Measurements from ENCODE around the gene ZNF552. TPM values are rescaled to one million over a fixed set of nuclear protein-coding genes. Genes with fewer than 3 reads are reported as not detected.
"Not testable (repeated sequence)": the region's sequence is repeated elsewhere in the genome, so short reads cannot be mapped to it uniquely, and the experiment has no call there.

ZNF552 gene
- total and polyA plus RNA-seq, 8 donors: 9.6 to 84.4 (median 30.6) TPM

DNA sequence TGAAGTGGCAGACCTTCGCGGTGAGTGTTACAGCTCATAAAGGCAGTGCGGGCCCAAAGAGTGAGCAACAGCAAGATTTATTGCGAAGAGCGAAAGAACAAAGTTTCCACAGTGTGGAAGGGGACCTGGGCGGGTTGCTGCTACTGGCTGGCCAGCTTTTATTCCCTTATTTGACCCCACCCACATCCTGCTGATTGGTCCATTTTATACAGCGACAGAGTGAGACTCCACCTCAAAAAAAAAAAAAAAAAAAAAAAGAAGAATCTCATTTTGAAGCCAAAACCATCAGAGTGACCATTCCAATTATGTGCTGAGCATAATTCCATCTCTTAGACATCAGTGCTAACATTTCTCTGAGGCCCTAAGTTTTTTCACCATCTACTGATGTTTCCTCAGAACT is 1.9 kb upstream of the ZNF552 start:
- no peak overlapping the region for H3K4me3 ChIP-seq
- 85 to 94% (median 87%) methylated on average over 7 of the region's 7 CpGs for WGBS, 5 donors
- H3K27me3 ChIP-seq: no peaks in the 10 kb centered on the region
- peaks cover 24 to 58% (median 45%) of the 10 kb centered on the region in 4 donors for H3K4me1 ChIP-seq
- peaks cover 3 to 16% (median 12%) of the 10 kb centered on the region in 4 donors for H3K36me3 ChIP-seq
- H3K9me3 ChIP-seq: no peaks in the 10 kb centered on the region
- no peak for DNase-seq
- peak overlapping the region in 2 of 5 donors; percentile 89 to 93 for H3K27ac ChIP-seq
- TF ChIP-seq CTCF (IDR thresholded peaks at IDR 0.05) (no peak), EP300 (IDR thresholded peaks at IDR 0.05) (no peak), POLR2AphosphoS5 (IDR thresholded peaks at IDR 0.05) (no peak), POLR2A (IDR thresholded peaks at IDR 0.05) (no peak)
- intact Hi-C loops (cut with DNase I; ENCODE audit: low total_unique reads): no loop called here

DNA sequence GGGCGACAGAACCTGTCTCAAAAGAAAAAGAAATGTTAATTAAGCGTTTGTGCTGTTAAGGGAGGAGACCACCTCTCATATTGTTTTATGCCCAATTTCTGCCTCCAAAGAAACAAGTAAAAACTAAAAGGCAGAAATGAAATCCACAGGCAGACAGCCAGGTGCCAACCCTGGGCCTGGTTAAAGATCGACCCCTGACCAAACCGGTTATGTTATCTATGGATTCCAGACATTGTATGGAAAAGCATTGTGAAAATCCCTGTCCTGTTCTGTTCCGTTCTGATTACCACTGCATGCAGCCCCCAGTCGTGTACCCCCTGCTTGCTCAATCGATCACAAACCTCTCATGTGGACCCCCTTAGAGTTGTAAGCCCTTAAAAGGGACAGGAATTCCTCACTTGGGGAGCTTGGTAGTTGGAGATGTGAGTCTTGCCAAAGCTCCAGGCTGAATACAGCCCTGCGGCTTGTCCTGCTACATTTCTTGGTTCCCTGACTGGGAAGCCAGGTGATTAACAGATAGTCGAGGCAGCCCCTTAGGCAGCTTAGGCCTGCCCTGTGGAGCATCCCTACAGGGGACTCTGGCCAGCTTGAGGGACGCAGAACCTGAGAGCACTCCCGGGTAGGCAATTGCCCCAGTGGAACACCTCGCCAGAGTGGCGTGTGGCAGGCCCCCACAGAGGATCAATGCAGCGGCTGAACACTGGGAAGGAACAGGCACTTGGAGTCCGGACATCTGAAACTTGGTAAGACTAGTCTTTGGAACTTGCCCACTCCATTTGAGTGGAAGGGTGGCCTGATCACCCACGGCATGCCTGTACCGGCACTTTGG is 748 bp upstream of the ZNF552 start:
- TF ChIP-seq CTCF (IDR thresholded peaks at IDR 0.05): no peak
- TF ChIP-seq POLR2A (IDR thresholded peaks at IDR 0.05): no peak
- no peak for TF ChIP-seq EP300 (IDR thresholded peaks at IDR 0.05)
- intact Hi-C loops (cut with DNase I; ENCODE audit: low total_unique reads): no loop called here
- Histone ChIP-seq H3K9me3 (no peaks in the 10 kb centered on the region), H3K4me1 (peaks cover 18 to 57% (median 43%) of the 10 kb centered on the region in 4 donors), H3K36me3 (peaks cover 5 to 21% (median 18%) of the 10 kb centered on the region in 4 donors), H3K4me3 (peak overlapping the region; percentile 71 to 93 (median 82)), H3K27me3 (no peaks in the 10 kb centered on the region), H3K27ac (peak overlapping the region; percentile 83 to 93 (median 89))
- DNase-seq: peak; percentile 56 to 75
- WGBS, 5 donors: 42 to 63% (median 56%) methylated on average over 9 to 17 of the region's 17 CpGs

DNA sequence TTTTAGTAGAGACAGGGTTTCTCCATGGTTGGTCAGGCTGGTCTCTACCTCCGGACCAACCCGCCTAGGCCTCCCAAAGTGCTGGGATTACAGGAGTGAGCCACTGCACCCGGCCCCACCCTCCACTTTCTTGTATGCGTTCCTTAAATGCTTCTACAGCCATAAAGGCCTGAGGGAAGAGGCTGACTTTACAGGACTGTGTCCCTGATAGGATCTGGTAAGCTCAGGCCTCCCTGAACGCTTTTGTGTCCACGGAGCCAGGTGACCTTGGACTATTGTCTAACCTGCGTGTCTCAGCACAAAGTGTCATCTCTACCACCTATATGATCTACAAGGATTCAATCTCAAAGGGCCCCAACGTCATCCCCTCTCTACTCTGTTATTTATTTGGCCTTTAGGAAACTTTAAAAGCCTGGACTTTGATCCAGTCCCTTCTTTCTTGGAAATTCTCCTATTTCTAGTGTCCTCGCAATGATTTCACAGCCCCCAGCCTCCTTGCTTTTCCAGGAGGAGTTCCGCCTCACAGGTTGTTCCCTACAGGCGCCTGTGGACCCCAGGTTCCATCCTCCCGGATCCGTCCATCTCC is 701 bp downstream of the ZNF552 start:
- TF ChIP-seq EP300 (IDR thresholded peaks at IDR 0.05) (no peak), POLR2AphosphoS5 (IDR thresholded peaks at IDR 0.05) (no peak), POLR2A (IDR thresholded peaks at IDR 0.05) (no peak), CTCF (IDR thresholded peaks at IDR 0.05) (no peak)
- peak overlapping the region; percentile 71 to 93 (median 82) for H3K4me3 ChIP-seq
- peaks cover 16 to 36% (median 33%) of the 10 kb centered on the region in 4 donors for H3K36me3 ChIP-seq
- peak in 1 of 2 donors; percentile 48 for DNase-seq
- no peaks in the 10 kb centered on the region for H3K9me3 ChIP-seq
- intact Hi-C loops (cut with DNase I; ENCODE audit: low total_unique reads): no loop called here
- H3K27ac ChIP-seq: peak overlapping the region; percentile 87 to 96 (median 93)
- H3K27me3 ChIP-seq: no peaks in the 10 kb centered on the region
- 11 to 24% (median 18%) methylated on average over 13 of the region's 13 CpGs for WGBS, 5 donors
- peaks cover 23 to 63% (median 46%) of the 10 kb centered on the region in 4 donors for H3K4me1 ChIP-seq

DNA sequence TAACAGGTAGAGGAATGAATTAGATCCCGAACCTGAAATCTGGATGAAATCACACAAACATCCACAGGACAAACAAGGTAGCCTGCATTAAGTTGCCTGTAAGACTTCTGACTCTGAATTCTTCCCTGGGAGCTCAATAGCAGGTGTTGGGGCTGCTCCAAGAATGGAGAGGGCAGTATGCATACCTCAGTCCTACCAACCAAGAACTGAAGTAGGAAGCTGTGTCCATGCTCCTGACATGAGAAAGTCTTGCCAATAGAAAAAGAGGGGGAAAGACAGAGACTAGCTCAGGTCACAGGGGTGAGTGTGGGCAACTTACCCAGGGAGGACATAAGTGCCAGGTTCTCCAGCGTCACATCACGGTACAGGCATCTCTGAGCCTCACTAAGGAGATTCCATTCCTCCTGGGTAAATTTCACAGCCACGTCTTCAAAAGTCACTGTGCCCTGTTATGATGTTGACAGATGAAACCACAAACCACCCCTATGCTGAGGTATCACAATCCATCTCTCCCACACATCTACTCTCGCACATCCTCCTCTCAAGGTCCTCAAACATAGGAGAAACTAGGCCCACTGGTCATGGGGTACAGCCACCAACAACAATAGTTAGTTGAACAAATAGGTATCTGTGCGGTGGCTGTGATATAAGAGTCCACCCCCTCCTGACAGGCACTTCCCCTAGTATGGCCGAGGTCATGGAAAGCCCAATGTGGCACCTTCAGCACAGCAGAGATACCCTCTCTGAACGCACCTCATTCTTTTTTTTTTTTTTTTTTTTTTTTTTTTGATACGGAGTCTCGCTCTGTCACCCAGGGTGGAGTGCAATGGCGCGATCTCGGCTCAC is 1.5 kb downstream of the ZNF552 start:
- H3K36me3 ChIP-seq: peaks cover 16 to 42% (median 39%) of the 10 kb centered on the region in 4 donors
- peak overlapping the region; percentile 71 to 93 (median 82) for H3K4me3 ChIP-seq
- H3K27me3 ChIP-seq; DNase-seq; intact Hi-C loops (cut with DNase I; ENCODE audit: low total_unique reads); H3K9me3 ChIP-seq: not testable (repeated sequence)
- H3K4me1 ChIP-seq: peaks cover 23 to 61% (median 44%) of the 10 kb centered on the region in 4 donors
- 44 to 59% (median 49%) methylated on average over 9 to 13 of the region's 13 CpGs for WGBS, 5 donors
- H3K27ac ChIP-seq: peak overlapping the region; percentile 82 to 93 (median 89)

Measured in stomach (tissue), 9 donors.